ENCODE data around the gene C16orf92.

C16orf92 gene

GRCh38 chr16:30065102-30065942 is 42.3 kb downstream of the C16orf92 start, which contains the start of gene ALDOA:
ALDOA (plus strand) TSS chr16:30065760; CDS start chr16:30066898, 1,138 bp downstream.
- H3K9ac ChIP-seq (ENCODE audit: low read depth, low read length, poor library complexity): peak within 1 kb of the TSS; percentile 100
- H3K79me1 ChIP-seq (ENCODE audit: low read depth, low read length): peaks cover 17% of the 10 kb centered on the region
- H3K9me3 ChIP-seq (replicated peaks in 1 of 2; ENCODE audit: control insufficient read depth in 2 of 2, insufficient read depth in 1 of 2, low read depth in 1 of 2, low read length in 2 of 2): no peaks in the 10 kb centered on the region
- H3K4ac ChIP-seq (ENCODE audit: low read length): peak within 1 kb of the TSS; percentile 99
- DNase-seq (ENCODE audit: low spot score): peak; percentile 95
- H2AK5ac ChIP-seq (ENCODE audit: low read depth, low read length): peak within 1 kb of the TSS; percentile 98
- peak within 1 kb of the TSS; percentile 90 for H2BK5ac ChIP-seq (ENCODE audit: low read length)
- no peaks in the 10 kb centered on the region for H3K27me3 ChIP-seq (ENCODE audit: control insufficient read depth in 3 of 3, insufficient read depth in 3 of 3, low read depth in 1 of 3, low read length in 3 of 3)
- H4K8ac ChIP-seq (ENCODE audit: low read depth, low read length): peak within 1 kb of the TSS; percentile 53
- peak within 1 kb of the TSS; percentile 87 for H3K4me2 ChIP-seq (ENCODE audit: insufficient read depth, low read length, poor library complexity, severe bottlenecking)
- peak within 1 kb of the TSS; percentile 96 to 99 for H3K4me3 ChIP-seq (ENCODE audit: low read length in 2 of 2)
- peak within 1 kb of the TSS; percentile 93 for H2AFZ ChIP-seq (ENCODE audit: low read length)
- H2BK15ac ChIP-seq (ENCODE audit: low read length): peak within 1 kb of the TSS; percentile 98
- peak within 1 kb of the TSS; percentile 99 for H3K14ac ChIP-seq (ENCODE audit: low read length)
- H2BK120ac ChIP-seq (ENCODE audit: low read depth, low read length): peak within 1 kb of the TSS; percentile 93
- peak within 1 kb of the TSS; percentile 99 for H3K27ac ChIP-seq (replicated peaks; ENCODE audit: low read length)
- H3K36me3 ChIP-seq (replicated peaks in 1 of 2; ENCODE audit: control insufficient read depth in 2 of 2, insufficient read depth in 2 of 2, low read length in 2 of 2): peaks cover 28 to 51% of the 10 kb centered on the region in 2 donors
- H4K91ac ChIP-seq (ENCODE audit: low read depth, low read length, poor library complexity): peak within 1 kb of the TSS; percentile 85
- no CpG with 5 or more reads among the region's 99 CpGs for WGBS, 2 donors (ENCODE audit: extremely low coverage in 2 of 2, insufficient read length in 2 of 2, insufficient replicate concordance in 1 of 2)
- H2BK12ac ChIP-seq (ENCODE audit: low read length): peak within 1 kb of the TSS; percentile 12
- H3K18ac ChIP-seq (ENCODE audit: low read length): peak within 1 kb of the TSS; percentile 100
- H3K4me1 ChIP-seq (ENCODE audit: control insufficient read depth in 2 of 2, insufficient read depth in 1 of 2, low read depth in 1 of 2, low read length in 2 of 2): peaks cover 17 to 26% of the 10 kb centered on the region in 2 donors
- peak within 1 kb of the TSS; percentile 100 for H3K23ac ChIP-seq (ENCODE audit: low read depth, low read length, poor library complexity)

DNA sequence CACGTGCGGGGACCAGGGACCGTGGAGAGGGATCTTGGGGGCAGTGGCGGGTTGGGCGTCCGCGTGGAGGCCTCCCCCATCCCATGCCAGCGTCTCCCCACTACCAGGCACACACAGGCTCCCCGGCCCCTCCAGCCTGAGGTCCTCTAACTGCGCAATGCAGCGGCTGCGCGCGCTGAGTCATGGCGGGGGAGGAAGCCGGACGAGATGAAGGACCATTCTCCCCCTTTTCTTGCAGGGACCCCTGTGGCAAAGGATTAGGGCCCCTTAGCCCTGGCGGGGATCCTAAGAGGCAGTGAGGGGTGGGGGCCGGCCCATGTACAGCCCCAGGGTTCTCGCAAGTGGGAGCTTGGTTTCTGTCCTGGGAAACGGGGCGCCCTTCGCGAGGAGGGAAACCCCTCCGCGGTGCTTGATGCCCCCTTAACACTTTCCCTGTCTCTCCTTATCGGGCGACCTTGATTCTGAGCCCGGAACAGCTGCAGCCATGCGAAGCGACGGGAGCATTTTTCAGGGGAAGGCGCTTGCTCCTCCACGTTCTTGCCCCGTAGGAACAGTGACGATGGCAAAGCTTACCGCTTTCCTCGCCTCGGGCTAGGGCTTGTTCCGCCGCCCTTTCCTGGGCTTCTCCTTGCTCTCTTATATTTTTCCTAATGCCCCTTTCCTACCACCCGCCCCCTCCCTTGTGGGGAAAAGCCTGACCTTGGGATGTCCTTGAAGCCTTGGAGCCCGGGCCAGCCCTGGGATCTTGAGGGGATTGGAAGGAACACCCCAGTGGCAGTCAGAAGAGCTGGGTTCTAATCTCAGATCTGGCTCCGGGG is 43.2 kb downstream of the C16orf92 start:
- peak overlapping the region; percentile 64 for H2AK5ac ChIP-seq (ENCODE audit: low read depth, low read length)
- no peak overlapping the region for H4K91ac ChIP-seq (ENCODE audit: low read depth, low read length, poor library complexity)
- peak overlapping the region; percentile 99 for H3K18ac ChIP-seq (ENCODE audit: low read length)
- peak overlapping the region; percentile 87 for H3K27ac ChIP-seq (replicated peaks; ENCODE audit: low read length)
- H2BK12ac ChIP-seq (ENCODE audit: low read length): no peak overlapping the region
- peaks cover 15 to 24% of the 10 kb centered on the region in 2 donors for H3K4me1 ChIP-seq (ENCODE audit: control insufficient read depth in 2 of 2, insufficient read depth in 1 of 2, low read depth in 1 of 2, low read length in 2 of 2)
- peak overlapping the region; percentile 87 for H3K4me2 ChIP-seq (ENCODE audit: insufficient read depth, low read length, poor library complexity, severe bottlenecking)
- no peak for DNase-seq (ENCODE audit: low spot score)
- no peaks in the 10 kb centered on the region for H3K27me3 ChIP-seq (ENCODE audit: control insufficient read depth in 3 of 3, insufficient read depth in 3 of 3, low read depth in 1 of 3, low read length in 3 of 3)
- H3K4ac ChIP-seq (ENCODE audit: low read length): peak overlapping the region; percentile 99
- peak overlapping the region; percentile 93 for H2BK120ac ChIP-seq (ENCODE audit: low read depth, low read length)
- peaks cover 17% of the 10 kb centered on the region for H3K79me1 ChIP-seq (ENCODE audit: low read depth, low read length)
- WGBS, 2 donors (ENCODE audit: extremely low coverage in 2 of 2, insufficient read length in 2 of 2, insufficient replicate concordance in 1 of 2): no CpG with 5 or more reads among the region's 44 CpGs
- H2BK5ac ChIP-seq (ENCODE audit: low read length): peak overlapping the region; percentile 90
- peak overlapping the region; percentile 99 for H3K14ac ChIP-seq (ENCODE audit: low read length)
- peak overlapping the region; percentile 100 for H3K23ac ChIP-seq (ENCODE audit: low read depth, low read length, poor library complexity)
- peak overlapping the region; percentile 64 for H2BK15ac ChIP-seq (ENCODE audit: low read length)
- peak overlapping the region; percentile 86 for H2AFZ ChIP-seq (ENCODE audit: low read length)
- H4K8ac ChIP-seq (ENCODE audit: low read depth, low read length): no peak overlapping the region
- H3K36me3 ChIP-seq (replicated peaks in 1 of 2; ENCODE audit: control insufficient read depth in 2 of 2, insufficient read depth in 2 of 2, low read length in 2 of 2): peaks cover 32 to 51% of the 10 kb centered on the region in 2 donors
- peak overlapping the region; percentile 100 for H3K9ac ChIP-seq (ENCODE audit: low read depth, low read length, poor library complexity)
- peak overlapping the region; percentile 96 to 99 for H3K4me3 ChIP-seq (ENCODE audit: low read length in 2 of 2)
- H3K9me3 ChIP-seq (replicated peaks in 1 of 2; ENCODE audit: control insufficient read depth in 2 of 2, insufficient read depth in 1 of 2, low read depth in 1 of 2, low read length in 2 of 2): no peaks in the 10 kb centered on the region

DNA sequence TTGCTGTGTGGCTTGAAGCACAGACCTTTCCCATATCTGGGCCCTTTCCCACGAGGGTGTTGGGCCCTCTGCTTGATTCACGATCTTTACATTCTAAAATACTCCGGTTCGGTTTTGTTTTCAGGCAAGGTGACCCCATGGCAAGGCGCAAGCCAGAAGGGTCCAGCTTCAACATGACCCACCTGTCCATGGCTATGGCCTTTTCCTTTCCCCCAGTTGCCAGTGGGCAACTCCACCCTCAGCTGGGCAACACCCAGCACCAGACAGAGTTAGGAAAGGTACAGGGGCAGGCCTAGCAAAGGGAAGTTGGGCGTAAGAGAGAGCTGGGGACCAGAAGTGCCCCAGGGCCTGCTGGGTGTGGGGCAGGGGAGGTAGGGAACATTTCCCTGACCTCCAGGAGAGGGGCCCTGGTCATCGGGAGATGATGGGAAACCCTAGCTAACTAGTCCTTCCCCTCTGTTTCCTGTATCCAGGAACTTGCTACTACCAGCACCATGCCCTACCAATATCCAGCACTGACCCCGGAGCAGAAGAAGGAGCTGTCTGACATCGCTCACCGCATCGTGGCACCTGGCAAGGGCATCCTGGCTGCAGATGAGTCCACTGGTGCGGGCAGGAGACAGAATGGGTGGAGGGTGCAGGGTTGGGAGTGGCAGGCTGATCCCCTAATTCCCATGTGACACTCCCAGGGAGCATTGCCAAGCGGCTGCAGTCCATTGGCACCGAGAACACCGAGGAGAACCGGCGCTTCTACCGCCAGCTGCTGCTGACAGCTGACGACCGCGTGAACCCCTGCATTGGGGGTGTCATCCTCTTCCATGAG is 44.0 kb downstream of the C16orf92 start:
- H3K4me2 ChIP-seq (ENCODE audit: insufficient read depth, low read length, poor library complexity, severe bottlenecking): peak overlapping the region; percentile 87
- H3K23ac ChIP-seq (ENCODE audit: low read depth, low read length, poor library complexity): peak overlapping the region; percentile 25
- peaks cover 17% of the 10 kb centered on the region for H3K79me1 ChIP-seq (ENCODE audit: low read depth, low read length)
- no peak overlapping the region for H4K91ac ChIP-seq (ENCODE audit: low read depth, low read length, poor library complexity)
- H3K4me3 ChIP-seq (ENCODE audit: low read length in 2 of 2): peak overlapping the region; percentile 96 to 99
- H3K9me3 ChIP-seq (replicated peaks in 1 of 2; ENCODE audit: control insufficient read depth in 2 of 2, insufficient read depth in 1 of 2, low read depth in 1 of 2, low read length in 2 of 2): no peaks in the 10 kb centered on the region
- H2AK5ac ChIP-seq (ENCODE audit: low read depth, low read length): no peak overlapping the region
- no peak overlapping the region for H2AFZ ChIP-seq (ENCODE audit: low read length)
- no peak overlapping the region for H2BK5ac ChIP-seq (ENCODE audit: low read length)
- no peak overlapping the region for H3K4ac ChIP-seq (ENCODE audit: low read length)
- no peak overlapping the region for H3K14ac ChIP-seq (ENCODE audit: low read length)
- H3K9ac ChIP-seq (ENCODE audit: low read depth, low read length, poor library complexity): peak overlapping the region; percentile 82
- peaks cover 37 to 58% of the 10 kb centered on the region in 2 donors for H3K36me3 ChIP-seq (replicated peaks in 1 of 2; ENCODE audit: control insufficient read depth in 2 of 2, insufficient read depth in 2 of 2, low read length in 2 of 2)
- peaks cover 15 to 24% of the 10 kb centered on the region in 2 donors for H3K4me1 ChIP-seq (ENCODE audit: control insufficient read depth in 2 of 2, insufficient read depth in 1 of 2, low read depth in 1 of 2, low read length in 2 of 2)
- no peak overlapping the region for H4K8ac ChIP-seq (ENCODE audit: low read depth, low read length)
- no peak for DNase-seq (ENCODE audit: low spot score)
- H3K18ac ChIP-seq (ENCODE audit: low read length): no peak overlapping the region
- H2BK120ac ChIP-seq (ENCODE audit: low read depth, low read length): no peak overlapping the region
- H3K27ac ChIP-seq (replicated peaks; ENCODE audit: low read length): no peak overlapping the region
- no peak overlapping the region for H2BK15ac ChIP-seq (ENCODE audit: low read length)
- WGBS, 2 donors (ENCODE audit: extremely low coverage in 2 of 2, insufficient read length in 2 of 2, insufficient replicate concordance in 1 of 2): no CpG with 5 or more reads among the region's 21 CpGs
- no peak overlapping the region for H2BK12ac ChIP-seq (ENCODE audit: low read length)
- no peaks in the 10 kb centered on the region for H3K27me3 ChIP-seq (ENCODE audit: control insufficient read depth in 3 of 3, insufficient read depth in 3 of 3, low read depth in 1 of 3, low read length in 3 of 3)

Measured in neuronal stem cell (in vitro differentiated cells).